Measurements from ENCODE around the gene DTD1. TPM values are rescaled to one million over a fixed set of nuclear protein-coding genes. Genes with fewer than 3 reads are reported as not detected.

The DTD1 gene
- total RNA-seq, 6 donors from 2014 or later, result 19.9 to 31.2 (median 24.8) TPM

DNA sequence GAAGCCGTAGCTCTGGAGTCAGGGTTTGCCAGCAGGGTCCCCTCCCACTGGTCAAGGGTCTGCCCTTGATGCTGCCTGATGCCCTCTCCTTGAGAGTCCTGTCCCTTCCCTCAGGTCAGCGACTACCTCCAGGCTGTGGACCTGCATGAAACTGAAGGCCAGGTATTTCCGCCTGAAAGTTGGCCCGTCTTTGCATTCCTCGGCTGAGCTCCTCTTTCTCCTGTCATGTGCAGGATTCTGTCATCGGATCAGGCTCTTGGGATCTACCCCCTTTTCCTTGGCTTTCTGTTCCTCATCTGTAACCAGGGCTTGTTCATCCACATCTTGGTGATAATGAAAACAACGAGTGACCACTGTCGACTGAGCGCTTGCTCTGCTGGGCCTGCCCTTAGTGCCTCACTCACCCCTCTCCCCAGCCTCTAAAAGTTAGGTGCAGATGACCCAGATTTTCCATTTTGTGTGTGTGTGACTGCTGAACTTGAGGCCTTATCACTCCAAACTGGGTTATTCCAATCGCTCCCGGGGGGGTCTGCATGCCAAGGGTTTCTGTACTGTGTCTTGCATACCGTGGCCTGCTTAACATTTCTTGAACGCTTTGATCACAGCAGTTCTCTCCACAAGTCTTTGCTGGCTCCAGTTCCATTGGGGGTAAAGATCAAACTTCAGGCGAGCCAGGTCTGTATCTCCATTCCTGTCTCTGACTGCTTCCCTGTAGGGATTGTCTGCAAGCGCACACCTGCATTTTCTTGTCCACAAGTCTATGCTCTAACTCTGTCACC, 81.6 kb downstream of the DTD1 start:
- Histone ChIP-seq H3K4me1 (no peaks in the 10 kb centered on the region), H3K27ac (no peak overlapping the region), H3K4me3 (no peak overlapping the region), H3K27me3 (no peaks in the 10 kb centered on the region), H3K9me3 (no peaks in the 10 kb centered on the region), H3K36me3 (no peaks in the 10 kb centered on the region)
- TF ChIP-seq EP300 (IDR thresholded peaks at IDR 0.05) (no peak), POLR2A (IDR thresholded peaks at IDR 0.05) (no peak), POLR2AphosphoS5 (IDR thresholded peaks at IDR 0.05) (no peak)
- TF ChIP-seq, protein P1, sequence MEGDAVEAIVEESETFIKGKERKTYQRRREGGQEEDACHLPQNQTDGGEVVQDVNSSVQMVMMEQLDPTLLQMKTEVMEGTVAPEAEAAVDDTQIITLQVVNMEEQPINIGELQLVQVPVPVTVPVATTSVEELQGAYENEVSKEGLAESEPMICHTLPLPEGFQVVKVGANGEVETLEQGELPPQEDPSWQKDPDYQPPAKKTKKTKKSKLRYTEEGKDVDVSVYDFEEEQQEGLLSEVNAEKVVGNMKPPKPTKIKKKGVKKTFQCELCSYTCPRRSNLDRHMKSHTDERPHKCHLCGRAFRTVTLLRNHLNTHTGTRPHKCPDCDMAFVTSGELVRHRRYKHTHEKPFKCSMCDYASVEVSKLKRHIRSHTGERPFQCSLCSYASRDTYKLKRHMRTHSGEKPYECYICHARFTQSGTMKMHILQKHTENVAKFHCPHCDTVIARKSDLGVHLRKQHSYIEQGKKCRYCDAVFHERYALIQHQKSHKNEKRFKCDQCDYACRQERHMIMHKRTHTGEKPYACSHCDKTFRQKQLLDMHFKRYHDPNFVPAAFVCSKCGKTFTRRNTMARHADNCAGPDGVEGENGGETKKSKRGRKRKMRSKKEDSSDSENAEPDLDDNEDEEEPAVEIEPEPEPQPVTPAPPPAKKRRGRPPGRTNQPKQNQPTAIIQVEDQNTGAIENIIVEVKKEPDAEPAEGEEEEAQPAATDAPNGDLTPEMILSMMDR (IDR thresholded peaks at IDR 0.05), result no peak
- ATAC-seq (ENCODE audit: low FRiP score in 2 of 2), result peak in 1 of 2 donors; percentile 29
- WGBS, 2 donors, result 90 to 96% methylated on average over 14 to 15 of the region's 15 CpGs
- no peak for DNase-seq

DNA sequence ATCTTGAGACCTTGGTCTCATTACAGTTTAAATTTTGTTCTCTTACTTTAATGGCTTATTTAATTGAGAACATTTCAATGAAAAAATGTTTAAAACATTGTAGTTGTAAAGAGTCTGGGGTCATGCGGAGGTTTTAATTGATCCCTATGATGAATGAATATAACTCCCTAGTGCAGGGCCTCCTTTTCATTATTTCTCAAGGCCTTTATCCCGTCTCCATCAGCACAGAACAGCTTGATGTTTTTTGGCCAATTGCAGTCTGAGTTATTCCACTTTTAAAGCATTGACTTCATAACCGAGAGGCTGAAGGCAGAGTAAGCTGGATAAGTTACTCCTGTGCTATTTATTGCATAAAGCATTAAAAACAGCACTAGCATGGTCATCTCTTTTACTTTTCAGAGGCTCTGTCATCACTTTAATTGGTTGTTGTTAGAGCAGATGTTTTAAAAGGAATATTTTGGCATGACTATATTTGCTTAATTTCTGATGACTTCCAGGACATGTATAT, 83.4 kb downstream of the DTD1 start:
- Histone ChIP-seq H3K27me3 (no peaks in the 10 kb centered on the region), H3K36me3 (no peaks in the 10 kb centered on the region), H3K27ac (no peak overlapping the region), H3K4me1 (no peaks in the 10 kb centered on the region), H3K9me3 (no peaks in the 10 kb centered on the region), H3K4me3 (no peak overlapping the region)
- no peak for ATAC-seq (ENCODE audit: low FRiP score in 2 of 2)
- WGBS, 2 donors, result 90 to 91% methylated on average over 3 of the region's 3 CpGs
- TF ChIP-seq, protein P1 (IDR thresholded peaks at IDR 0.05), result no peak
- TF ChIP-seq POLR2AphosphoS5 (IDR thresholded peaks at IDR 0.05), result no peak
- no peak for TF ChIP-seq EP300 (IDR thresholded peaks at IDR 0.05)
- TF ChIP-seq POLR2A (IDR thresholded peaks at IDR 0.05), result no peak
- DNase-seq, result no peak

DNA sequence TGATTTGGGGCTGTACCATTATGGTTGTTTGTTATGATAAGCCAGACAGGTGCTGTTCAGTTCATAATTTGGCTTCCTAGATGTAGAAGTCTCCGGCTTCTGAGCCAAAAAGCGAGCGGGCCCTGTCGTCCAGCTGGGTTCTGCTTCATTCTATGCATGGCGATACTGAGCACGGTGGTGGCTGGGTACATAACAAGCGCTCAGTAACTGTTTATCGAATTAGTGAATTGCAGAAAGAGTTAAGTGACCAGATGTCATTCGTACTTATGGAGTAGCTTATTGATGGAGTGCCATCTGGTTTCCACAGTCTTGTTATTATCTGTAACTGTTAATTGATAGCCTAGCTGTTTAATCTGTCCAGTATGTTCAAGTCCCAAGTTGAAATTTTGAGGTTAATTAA, 85.0 kb downstream of the DTD1 start:
- TF ChIP-seq POLR2AphosphoS5 (IDR thresholded peaks at IDR 0.05) (no peak), POLR2A (IDR thresholded peaks at IDR 0.05) (no peak), EP300 (IDR thresholded peaks at IDR 0.05) (no peak)
- TF ChIP-seq, protein P1 (IDR thresholded peaks at IDR 0.05), result no peak
- H3K9me3 ChIP-seq, result no peaks in the 10 kb centered on the region
- 92% methylated on average over 9 of the region's 9 CpGs for WGBS, 2 donors
- no peak overlapping the region for H3K4me3 ChIP-seq
- no peak overlapping the region for H3K27ac ChIP-seq
- ATAC-seq (ENCODE audit: low FRiP score in 2 of 2), result no peak
- no peaks in the 10 kb centered on the region for H3K27me3 ChIP-seq
- no peaks in the 10 kb centered on the region for H3K36me3 ChIP-seq
- H3K4me1 ChIP-seq, result no peaks in the 10 kb centered on the region
- no peak for DNase-seq

DNA sequence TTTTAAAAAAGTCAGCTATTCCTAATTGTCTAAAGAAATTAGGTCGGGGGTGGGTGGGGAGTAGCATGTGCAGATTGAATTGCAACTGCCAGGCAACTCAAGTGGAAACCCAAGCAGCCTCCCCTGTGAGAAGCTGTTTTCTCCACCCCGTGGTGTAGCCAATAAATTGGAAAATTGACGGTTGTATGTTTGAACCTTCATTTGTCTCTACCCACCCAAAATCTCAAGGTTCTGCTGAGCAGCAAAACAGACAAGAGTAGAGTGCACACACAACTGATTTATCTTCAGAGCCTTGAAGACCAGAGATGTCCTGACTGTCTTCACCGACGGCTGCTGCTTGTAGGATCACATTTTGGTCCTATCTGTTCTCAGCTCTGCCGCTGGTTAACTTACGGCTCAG, 88.5 kb downstream of the DTD1 start:
- Histone ChIP-seq H3K9me3 (no peaks in the 10 kb centered on the region), H3K4me3 (no peak overlapping the region), H3K36me3 (no peaks in the 10 kb centered on the region), H3K27ac (no peak overlapping the region), H3K4me1 (no peaks in the 10 kb centered on the region), H3K27me3 (no peaks in the 10 kb centered on the region)
- TF ChIP-seq POLR2A (IDR thresholded peaks at IDR 0.05) (no peak), POLR2AphosphoS5 (IDR thresholded peaks at IDR 0.05) (no peak)
- TF ChIP-seq, protein P1 (IDR thresholded peaks at IDR 0.05), result no peak
- WGBS, 2 donors, result 85 to 90% methylated on average over 6 to 7 of the region's 7 CpGs
- DNase-seq, result no peak
- no peak for ATAC-seq (ENCODE audit: low FRiP score in 2 of 2)

DNA sequence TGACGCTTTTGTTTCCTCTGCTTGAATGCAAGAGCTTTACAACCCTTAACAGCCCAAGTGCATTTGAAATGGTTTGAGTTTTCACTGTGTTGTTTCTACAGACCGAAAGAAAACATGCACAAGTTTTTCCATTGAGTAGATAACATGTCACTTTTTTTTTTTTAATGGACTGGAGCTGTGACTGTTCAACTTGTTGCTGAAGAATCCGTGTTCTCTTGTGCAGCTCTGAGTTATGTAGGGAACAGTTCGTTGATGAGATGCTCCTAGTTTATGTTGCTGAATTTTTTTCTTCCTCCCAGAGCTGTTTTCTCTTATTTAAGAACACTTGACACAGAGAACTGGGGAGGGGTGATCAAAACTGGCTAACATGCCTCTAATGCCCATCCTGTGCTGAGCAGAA, 89.3 kb downstream of the DTD1 start:
- WGBS, 2 donors, result 73 to 75% methylated on average over 4 of the region's 4 CpGs

More for the DNA sequence above, 89.3 kb downstream of the DTD1 start:
- TF ChIP-seq, protein P1 (IDR thresholded peaks at IDR 0.05), result no peak
- TF ChIP-seq POLR2A (IDR thresholded peaks at IDR 0.05) (no peak), POLR2AphosphoS5 (IDR thresholded peaks at IDR 0.05) (no peak), EP300 (IDR thresholded peaks at IDR 0.05) (no peak)
- Histone ChIP-seq H3K27me3 (no peaks in the 10 kb centered on the region), H3K4me3 (no peak overlapping the region), H3K9me3 (no peaks in the 10 kb centered on the region), H3K4me1 (no peaks in the 10 kb centered on the region), H3K27ac (no peak overlapping the region), H3K36me3 (no peaks in the 10 kb centered on the region)
- DNase-seq, result no peak
- ATAC-seq (ENCODE audit: low FRiP score in 2 of 2), result no peak

Measured in upper lobe of left lung (tissue), 6 donors.